ENCODE measurements around the gene EP300.

DNA sequence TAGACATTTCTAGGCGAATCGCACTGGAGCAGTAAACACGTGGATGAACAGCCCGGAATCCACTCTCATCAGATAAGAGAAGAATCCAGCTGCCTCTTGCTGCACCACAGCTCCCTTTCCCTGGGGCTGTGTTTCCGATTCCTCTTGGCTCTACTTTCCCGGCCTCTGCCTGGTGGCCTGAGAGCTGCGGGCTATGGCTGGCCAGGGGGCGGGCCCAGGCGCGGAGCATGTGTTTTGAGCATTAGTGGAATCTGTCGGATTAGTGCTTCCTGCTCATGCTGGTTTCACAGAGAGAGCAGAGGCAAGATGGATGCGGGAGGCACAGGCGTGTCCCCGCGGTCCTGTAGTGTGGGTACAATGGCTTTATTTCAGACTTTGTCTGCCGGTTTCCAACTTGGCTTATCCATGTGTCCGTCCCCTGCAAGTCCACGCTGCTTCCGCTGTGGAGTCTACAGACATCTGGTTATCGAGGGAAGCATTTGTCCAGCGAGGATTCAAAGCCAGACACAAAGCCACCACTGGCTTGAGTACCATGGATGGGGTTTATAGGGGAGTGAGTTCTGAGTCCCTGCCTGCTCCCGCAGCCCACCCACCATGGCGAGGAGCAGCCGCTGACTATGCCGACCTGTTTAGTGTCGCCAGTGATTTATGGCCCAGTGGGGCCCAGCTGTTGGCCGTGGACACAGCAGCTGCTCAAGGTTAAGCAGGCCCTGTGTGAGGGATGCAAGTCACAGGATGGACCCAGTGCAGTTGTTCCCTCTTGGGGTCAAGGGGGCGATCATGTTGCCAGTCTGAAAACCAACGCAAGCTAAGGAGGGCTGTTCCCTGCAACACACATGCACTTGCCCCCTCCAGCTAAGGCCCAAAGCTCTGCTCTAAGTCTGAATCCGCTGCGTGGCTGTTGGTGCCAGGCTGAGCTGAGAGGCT lies 43.3 kb upstream of the EP300 start:
- TF ChIP-seq, protein P1, sequence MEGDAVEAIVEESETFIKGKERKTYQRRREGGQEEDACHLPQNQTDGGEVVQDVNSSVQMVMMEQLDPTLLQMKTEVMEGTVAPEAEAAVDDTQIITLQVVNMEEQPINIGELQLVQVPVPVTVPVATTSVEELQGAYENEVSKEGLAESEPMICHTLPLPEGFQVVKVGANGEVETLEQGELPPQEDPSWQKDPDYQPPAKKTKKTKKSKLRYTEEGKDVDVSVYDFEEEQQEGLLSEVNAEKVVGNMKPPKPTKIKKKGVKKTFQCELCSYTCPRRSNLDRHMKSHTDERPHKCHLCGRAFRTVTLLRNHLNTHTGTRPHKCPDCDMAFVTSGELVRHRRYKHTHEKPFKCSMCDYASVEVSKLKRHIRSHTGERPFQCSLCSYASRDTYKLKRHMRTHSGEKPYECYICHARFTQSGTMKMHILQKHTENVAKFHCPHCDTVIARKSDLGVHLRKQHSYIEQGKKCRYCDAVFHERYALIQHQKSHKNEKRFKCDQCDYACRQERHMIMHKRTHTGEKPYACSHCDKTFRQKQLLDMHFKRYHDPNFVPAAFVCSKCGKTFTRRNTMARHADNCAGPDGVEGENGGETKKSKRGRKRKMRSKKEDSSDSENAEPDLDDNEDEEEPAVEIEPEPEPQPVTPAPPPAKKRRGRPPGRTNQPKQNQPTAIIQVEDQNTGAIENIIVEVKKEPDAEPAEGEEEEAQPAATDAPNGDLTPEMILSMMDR (IDR thresholded peaks at IDR 0.05), result no peak
- TF ChIP-seq POLR2A (IDR thresholded peaks at IDR 0.05), result no peak
